M059J (cell line): ENCODE results near the gene TRPV6. TPM values are rescaled to one million over a fixed set of nuclear protein-coding genes. Genes with fewer than 3 reads are reported as not detected.

ENCODE experiments used
- DNase-seq: peaks from one replicate; pipeline ENCODE4 v3.0.0-alpha.2; 2012; ENCODE audit warnings: low read depth
- total RNA-seq: library from RNA; depleted of rRNA; stranded (reverse); fragments of >200 nt; shearing (Covaris generic); gene quantifications from 2 replicates; pipeline ENCODE4 v1.2.3, GENCODE V29; 2014

TRPV6 gene
- total RNA-seq, 1 experiment from 2014 or later = not detected

DNA sequence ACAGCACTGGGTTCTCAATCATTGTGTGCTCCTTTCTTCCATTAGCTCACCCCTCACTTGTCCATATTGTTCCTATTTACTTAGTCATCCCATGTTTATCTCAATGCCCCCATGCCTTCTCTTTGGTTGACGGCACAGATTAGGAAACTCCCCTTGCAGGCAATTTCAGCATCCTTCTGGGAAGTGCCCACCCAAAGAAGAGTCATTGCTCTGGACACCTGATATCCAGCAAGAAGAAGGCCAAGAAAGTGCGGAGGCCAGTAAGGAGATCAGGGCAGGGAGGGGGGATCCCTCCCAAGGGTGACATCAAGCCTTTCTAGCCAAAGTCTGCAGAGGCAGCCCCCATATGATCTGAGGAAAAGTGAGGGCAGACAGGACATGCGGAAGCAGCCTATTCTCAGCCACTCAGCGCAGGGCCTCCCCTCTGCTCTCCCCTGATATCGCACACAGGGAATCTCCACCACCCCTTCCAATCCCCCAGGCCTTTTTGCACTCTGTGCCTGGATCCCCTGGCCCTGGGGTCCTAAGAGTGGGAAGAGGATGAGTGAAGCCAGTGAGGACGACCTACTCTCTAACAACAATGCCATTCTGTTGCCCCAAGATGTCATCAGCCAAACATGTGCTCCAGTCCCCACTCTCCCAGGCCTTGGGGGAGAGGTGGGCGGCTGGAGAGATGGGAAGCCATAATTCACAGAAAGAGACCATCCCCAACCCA lies 1.8 kb downstream of the TRPV6 start:
- DNase-seq = no peak

DNA sequence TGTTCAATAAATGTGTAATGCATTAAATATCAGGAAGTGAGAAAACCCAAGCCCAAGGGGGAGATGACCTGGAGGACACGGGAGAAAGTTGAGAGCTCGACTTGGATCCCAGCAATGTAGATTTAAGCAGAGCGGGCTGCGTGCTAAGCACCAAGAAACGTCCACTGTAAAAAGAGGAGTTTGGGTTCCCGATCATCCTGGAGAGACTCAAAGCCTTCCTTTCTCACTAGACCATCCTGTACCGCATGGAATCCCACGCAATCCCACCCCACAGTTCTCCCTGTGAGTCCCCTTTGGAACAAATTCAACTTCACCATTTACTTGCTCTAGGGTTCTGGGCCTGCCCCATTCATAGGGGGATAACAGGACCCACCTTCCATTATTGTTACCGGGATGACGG lies 2.4 kb downstream of the TRPV6 start:
- DNase-seq = no peak

DNA sequence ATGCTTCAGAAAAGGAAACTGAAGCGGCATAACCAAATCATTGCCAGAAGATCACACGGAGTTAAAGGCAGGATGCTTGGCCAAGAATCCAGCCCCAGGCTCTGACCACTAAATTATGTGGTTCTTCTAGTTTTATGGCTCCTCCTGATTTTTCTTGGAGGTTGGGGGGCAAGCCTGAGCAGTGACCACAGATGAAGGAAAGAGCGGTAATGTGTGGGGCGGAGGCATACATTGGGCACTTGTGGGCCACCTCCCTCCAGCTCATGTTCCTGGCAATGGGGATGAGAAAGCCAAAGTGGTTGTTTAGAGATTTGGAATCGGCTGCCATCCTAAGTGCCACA lies 3.2 kb downstream of the TRPV6 start:
- no peak for DNase-seq

DNA sequence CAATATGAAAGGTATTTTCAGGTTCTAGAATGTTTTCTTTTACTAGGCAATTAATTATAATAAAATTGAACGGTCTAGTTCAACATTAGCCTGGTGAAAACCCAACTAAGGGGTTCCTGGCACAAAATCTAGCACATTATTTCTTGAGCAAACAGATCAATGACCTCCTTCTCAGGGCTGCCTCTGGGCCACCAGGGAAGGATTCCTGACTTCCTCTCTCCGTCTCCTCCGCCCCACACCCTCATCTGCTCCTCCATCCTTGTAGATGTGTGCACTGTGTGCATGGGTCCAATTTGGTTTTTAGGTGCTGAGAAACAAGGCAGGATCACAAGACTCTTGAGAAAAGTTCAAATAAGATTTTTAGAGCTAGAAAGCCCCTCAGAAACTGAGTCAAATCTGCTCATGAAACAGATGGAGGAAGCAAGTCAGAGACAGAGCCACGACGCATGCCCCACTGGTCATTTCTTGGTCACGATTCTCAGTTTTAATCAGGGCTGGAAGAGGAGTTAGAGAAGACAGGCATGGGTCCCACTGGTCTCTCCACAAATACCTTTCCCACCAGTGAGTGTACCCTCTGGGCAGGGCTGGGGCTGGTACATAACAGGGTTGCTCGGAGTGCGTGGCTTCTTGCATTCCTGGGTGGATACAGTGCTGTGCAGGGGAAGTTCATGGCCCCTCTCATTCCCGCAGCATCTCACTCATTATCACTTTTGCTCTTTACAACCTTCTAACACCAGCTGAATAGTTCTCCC lies 3.8 kb downstream of the TRPV6 start:
- no peak for DNase-seq

DNA sequence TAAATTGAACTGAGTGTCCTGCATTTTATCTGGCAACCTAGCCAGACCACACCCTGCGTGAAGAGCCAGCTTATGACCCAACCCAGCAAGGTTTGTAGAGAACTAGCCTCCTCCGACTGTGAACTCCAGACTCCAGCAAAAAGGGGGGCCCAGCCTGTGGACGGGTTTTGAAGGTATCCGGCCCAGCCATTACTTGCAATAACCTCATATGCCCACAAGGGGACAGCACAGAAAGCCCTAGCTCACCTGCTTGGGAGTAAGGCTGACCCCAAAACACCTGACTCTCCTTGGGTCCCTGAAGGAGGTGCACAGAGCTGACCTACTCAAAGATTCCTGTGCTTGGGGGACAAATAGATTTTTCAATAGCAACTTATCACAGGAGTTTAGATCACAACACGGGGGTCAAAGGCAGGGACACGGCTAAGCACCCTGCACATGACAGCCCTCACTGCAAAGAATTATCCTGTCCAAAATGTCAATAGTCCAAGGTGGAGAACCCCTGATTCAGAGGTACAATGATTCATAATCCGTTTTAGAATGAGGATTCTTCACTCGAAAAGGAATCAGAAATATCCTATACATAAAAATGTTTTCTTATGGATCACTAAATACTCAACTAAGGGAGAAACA lies 4.6 kb downstream of the TRPV6 start:
- no peak for DNase-seq

DNA sequence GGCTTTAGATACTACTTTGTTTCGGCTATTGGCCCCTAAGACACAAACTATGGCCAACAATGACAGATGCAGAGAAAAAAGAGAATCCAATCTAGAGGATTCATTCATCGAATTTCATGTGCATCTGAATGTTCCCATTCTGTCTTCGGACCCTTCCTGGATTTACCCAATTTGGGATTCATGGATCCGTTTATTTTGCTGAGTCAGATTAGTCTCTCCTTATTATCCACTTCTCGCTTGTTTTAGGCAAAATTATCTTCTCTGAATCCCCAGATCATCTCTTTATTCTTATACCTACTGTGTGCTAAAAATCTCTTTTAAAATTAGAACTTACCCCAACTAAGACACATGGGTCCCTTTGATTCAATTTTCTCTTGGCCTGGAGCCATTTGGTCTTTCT lies 6.5 kb downstream of the TRPV6 start:
- DNase-seq = no peak

DNA sequence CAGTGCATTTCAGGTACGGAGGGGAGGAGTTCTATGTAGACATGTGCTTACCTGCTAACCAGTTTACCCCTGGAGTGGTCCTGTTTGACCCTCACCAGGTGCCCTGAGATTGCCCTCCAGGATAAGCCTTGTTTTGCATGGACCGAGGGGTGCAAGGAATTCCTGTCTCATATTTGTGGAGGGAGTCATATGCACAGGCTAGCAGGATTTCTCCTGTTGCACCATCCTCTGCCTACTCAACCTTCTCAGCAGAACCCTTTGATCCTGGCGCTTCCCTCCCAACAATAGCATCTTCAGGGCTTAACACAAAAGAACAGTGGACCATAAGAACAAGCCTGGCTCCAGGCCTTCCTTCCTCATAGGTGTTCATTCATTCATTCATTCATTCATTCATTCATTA lies 7.2 kb downstream of the TRPV6 start:
- DNase-seq = no peak

DNA sequence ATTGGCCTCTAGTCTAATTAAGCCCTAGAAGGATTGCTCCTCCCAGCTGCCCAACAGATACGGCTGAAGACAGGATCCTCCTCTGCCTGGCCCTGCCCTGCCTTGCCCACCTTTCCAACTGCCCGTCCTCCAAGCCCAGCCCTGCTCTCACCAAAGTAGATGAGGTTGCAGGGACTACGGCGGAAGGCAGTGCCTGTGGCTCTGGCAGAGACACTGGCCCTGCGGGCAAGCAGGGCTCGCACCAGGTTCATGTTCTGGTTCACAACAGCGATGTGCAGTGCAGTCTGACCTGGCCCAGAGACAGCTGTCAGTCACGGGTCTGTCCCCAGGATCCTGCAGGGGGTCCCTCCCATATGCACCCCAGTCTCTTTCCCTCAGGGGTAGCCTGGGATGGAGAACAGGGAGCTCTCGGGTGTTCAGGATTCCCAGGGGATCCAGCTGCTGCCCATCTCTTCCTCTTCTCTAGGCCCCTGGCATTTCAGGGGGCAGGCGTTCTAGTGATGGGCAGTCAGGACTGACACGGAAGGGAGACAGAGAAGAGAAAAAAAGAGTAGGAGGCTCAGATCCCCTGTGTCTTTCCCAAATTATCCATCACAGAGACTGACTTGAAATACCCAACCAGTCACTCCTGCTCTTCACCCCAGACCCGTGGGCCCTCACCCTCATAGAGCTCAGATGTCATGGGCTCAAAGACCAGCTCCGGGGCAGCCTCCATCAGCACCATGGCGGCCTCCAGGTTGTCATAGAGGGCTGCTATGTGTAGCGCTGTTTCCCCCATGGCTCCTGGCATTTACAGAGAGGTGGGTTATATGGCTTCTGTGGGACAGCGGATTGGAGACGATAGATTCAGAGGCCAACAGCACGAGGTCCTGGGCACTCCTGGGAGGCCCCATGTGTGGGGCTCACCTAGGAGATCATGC lies 8.3 kb downstream of the TRPV6 start:
- no peak for DNase-seq

DNA sequence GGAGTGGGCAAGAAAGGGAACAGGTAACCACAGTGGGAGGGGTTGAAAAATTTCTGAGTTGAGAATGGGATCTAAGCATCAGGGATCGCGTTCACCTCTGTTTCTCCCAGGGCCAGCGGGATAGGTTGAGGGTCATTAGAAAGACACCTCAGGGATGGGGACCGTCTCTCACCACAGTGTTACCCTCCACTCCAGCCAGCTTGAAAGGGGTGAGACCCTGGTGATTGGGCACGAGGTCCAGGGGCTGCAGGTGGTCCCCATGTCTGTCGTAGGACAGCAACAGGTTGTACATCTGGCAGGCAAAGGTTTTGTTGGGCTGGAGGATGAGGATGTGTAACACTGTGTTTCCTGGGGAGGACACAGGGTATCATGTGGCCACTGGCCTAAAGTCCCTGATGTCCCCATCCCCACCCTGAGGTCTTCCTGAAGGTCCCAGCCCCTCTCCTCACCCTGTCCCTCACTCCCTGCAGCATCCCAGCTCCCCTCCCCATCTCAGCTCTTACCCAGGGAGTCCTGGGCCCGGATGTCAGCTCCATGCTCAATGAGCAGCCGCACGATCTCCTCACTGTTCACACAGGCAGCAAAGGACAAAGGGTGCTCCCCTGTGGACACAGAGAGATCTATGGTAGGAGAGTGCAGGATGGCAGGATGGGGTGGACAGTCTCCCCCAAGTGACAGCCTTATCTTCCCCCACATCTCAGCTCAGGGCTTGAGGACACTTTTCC lies 9.1 kb downstream of the TRPV6 start:
- no peak for DNase-seq

DNA sequence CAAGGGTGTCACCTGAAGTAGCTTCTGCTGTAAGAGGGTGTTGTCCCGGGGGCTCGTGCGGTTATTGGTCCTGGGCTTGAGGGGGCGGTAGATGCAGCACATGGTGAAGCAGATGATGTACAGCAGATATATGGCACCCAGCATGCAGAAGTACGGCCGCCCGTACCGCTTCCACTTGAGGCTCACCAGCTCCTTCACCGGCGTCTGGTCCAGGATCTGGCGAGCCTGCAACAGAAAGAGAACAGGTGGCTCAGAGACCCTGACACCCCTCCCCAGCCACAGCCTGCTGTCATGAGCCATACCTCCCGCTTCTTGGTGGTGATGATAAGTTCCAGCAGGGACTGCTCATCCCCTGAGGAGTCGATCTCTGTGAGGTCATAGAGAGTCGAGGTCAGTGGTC lies 10.1 kb downstream of the TRPV6 start:
- no peak for DNase-seq

DNA sequence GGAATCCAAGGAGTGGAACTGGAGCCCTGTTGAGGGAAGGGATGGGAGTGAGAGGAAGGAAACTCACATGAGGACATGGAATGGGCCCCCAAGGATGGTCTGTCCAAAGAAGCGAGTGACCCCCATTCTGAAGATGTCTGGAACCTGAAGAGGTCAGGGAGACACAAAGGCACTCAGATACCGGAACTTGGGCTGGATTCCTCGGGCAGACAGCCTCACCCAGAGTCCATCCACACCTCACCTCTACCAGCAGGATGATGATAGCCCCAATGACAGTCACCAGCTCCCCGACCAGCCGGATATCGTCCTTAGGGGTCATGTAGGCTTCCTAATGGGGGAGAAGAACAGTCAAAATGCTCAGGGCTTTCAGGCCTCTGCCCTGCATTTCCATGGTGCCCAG lies 10.7 kb downstream of the TRPV6 start:
- DNase-seq = no peak

DNA sequence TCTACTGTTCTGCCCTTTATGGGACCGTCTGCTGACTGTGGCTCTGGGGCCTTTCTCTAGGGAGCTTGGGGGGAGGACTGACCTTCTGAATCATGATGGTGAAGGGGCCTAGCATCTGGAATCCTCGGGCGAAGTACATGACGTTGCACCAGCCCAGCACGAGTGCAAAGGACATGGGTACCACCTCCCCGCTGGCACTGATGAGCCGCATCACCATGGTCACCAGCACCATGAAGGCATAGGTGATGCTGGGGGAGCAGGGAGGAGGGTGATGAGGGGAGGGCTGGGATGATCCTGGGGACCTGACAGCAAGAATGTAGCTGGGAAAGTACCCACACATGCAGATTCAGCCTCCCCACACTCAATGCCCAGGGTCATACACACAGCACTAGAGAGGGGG lies 11.1 kb downstream of the TRPV6 start:
- DNase-seq = no peak

DNA sequence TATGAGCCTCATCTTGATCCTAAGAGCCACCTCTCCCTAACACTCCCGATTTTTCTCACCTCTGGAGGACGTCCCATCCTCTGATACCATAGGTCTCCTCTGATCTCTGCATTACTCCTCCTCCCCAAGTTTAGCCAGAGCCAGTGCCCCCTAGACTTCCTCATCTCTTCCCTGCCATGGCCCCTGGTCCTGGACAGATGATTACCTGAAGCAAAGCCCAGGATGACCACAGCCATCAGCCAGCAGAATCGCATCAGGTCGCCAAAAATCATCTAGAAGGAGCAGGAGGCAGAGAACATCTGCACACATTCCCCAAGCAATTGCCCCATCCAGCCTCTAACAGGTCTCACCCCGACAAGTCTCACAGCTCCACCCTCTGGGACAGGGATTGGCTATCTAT lies 11.7 kb downstream of the TRPV6 start:
- DNase-seq = no peak

DNA sequence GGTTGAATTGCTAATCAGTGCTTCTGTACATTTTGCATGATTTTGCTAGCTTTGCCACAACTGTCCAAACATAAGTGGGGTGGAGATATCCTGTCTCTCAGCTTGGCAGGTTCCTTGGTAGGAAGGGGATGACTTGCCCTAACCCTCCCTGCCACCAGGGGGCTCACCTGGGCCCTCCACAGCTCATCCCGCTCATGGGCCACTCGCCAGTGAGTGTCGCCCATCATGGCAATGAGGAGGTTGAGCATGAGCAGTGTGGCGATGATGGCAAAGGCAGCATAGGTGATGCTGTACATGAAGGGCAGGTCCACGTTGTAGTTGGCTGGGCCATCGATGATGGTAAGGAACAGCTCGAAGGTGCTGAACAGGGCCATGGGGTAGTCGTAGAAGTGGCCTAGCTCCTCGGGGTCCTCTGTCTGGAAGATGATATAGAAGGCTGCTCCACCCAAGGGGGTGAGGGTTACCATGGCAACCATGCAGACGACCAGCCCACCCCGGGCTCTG lies 12.2 kb downstream of the TRPV6 start:
- no peak for DNase-seq

DNA sequence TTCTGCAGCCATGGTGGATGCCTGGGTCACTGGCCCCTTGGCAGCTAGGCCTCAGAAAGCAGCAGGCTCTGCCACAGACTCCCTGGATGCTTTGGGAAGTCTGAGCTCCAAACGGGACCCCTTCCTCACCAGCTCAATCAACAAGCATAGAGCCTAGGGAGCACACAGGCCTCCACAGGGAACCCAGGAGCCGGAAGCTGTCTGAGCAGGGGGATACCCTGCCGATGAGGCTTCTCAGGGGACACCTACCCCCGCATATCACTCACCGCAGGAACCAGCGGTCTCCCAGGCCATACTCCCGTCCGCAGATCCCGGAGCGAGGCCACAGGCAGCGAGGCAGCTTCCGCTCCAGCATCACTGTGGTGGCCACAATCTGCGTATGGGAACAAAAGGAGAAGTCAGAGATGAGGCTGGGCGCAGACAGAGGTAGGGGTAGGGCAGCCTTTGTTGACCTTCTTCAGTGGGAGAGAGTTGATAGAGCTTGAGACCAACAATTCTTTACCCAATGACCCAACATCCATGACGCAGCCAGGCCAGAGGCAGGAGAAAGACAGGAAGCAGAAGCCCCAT lies 13.4 kb downstream of the TRPV6 start:
- DNase-seq = no peak

DNA sequence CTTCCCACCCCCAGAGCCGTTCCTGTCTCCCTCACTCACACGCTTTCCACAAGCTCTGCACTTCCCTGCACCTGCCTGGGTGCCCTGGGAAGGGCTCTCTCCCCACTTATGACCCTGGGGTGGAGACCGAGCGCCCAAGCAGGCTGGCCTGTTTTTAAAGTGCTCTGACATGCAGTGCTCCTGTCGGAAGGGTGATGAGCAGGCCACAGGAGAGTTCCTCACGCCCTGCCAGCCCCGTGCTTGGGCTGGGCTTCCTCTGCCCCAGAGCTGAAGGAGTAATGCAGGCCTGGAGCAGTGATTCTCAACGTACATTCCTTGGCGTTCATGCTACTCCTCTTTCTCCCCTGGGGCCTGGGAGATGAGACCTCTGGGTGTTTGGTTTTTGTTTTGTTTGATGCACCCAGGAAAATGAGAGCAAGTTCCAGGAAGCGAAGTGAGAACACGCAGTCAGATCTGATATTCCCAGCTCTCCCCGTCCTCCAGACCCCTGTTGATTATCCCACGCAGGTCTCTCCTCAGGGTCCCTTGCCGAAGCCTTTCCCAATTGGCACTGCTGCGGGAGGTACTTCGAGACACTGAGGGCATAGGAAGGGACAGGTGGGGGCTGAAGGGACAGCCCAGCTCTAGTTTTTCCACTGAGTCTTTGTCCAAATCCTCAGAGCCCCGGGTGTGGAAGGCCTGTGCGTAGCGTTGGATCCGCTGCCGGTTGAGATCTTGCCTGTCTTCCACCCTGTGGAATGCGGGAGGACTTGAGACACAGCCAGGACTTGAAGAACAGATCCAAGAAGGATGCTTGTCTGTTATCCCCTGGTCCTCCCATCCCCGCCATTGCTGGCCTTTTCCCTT lies 14.1 kb downstream of the TRPV6 start:
- no peak for DNase-seq

DNA sequence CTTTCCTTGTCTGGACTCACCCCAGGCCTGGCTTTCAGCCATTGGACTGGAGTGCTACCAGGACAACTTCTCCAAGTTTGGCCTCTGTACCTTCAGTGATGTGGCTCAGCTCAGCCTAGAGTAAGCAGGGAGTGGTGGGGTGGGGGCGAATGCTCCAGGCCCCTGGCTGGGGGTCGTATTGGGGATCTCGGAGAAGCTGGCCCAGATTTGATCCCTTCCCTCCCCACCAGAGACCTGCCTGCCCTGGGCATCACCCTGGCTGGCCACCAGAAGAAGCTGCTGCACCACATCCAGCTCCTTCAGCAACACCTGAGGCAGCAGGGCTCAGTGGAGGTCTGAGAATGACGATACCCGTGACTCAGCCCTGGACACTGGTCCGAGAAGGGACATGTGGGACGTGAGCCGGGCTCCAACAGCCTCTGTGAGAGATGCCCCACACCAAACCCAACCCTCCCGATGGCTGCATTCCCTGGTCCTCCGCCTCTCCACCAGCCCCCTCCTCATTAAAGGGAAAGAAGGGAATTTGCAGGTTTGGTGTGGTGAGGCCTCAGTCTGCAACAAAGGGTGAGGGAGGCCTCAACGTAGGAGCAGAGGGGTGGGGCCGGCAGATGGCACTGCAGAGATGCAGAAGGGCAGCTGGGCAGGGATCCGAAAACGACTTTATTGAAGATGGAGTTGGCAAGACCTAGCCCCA lies 14.8 kb downstream of the TRPV6 start:
- DNase-seq = peak; percentile 36

DNA sequence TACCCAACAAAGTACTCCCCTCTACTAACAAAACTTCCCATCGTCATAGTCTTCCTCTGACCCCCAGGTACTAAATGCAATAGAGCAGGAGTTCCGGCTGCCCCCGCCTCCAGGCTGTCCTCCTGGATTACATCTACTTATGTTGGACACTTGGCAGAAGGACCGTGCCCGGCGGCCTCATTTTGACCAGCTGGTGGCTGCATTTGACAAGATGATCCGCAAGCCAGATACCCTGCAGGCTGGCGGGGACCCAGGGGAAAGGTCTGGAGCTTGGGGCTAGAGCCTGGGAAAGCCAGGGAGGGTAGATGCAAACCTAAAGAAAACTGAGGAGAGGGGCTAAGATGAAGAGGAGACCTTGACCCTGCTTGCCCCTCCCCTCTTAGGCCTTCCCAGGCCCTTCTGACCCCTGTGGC lies 15.4 kb downstream of the TRPV6 start:
- DNase-seq = no peak

DNA sequence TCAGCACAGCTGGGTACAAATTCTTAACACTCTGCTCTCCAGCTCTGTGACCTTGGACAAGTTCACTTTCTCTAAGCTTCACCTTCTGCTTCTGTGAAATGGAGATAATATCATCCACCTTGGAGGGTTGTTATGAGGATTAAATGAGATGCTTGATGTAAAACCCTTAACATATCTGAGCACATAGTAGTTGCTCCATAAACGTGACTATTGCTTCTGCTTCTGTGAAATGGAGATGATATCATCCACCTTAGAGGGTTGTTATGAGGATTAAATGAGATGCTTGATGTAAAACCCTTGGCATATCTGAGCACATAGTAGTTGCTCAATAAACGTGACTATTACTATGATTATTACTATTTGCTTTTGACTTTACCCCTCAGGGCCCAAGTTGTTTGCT lies 16.1 kb downstream of the TRPV6 start:
- DNase-seq = no peak
